Uterus (tissue), 4 donors: ENCODE data around the gene KAT2A. TPM values are rescaled to one million over a fixed set of nuclear protein-coding genes. Genes with fewer than 3 reads are reported as not detected.

ENCODE experiments used
- DNase-seq, 2 donors: peaks; one replicate each; pipeline ENCODE4 v3.0.0-alpha.2; 2019 to 2020
- H3K27ac ChIP-seq, 2 donors: fragments of 200-600 bp; sonication (generic); 1 replicate in 1 of 2; 2 replicates in 1 of 2; pipeline ENCODE4 v1.5.1; 2016 to 2018
- H3K27me3 ChIP-seq, 2 donors: fragments of 200-600 bp; sonication (generic); one replicate each; pipeline ENCODE4 v1.5.1; 2018 to 2019; ENCODE audit warnings: control low read depth in 1 of 2
- H3K36me3 ChIP-seq, 2 donors: fragments of 200-600 bp; sonication (generic); one replicate each; pipeline ENCODE4 v1.5.1; 2019; ENCODE audit warnings: control low read depth in 1 of 2
- H3K4me1 ChIP-seq, 2 donors: fragments of 200-600 bp; sonication (generic); one replicate each; pipeline ENCODE4 v1.5.1; 2018 to 2019; ENCODE audit warnings: control low read depth in 1 of 2
- H3K4me3 ChIP-seq, 2 donors: fragments of 200-600 bp; sonication (generic); 1 replicate in 1 of 2; 2 replicates in 1 of 2; pipeline ENCODE4 v1.5.1; 2018 to 2019; ENCODE audit warnings: mild to moderate bottlenecking in 1 of 2
- H3K9me3 ChIP-seq, 2 donors: fragments of 200-600 bp; sonication (generic); one replicate each; pipeline ENCODE4 v1.5.1; 2019; ENCODE audit warnings: control low read depth in 1 of 2
- CTCF ChIP-seq, 4 experiments: fragments of 200-600 bp in 2 of 4; fragments of 450-650 bp in 2 of 4; sonication (generic) in 2 of 4; IDR thresholded peaks; one replicate each; pipeline ENCODE4 v1.5.1; 2016 to 2019; ENCODE audit warnings: antibody characterized with exemption in 4 of 4, mild to moderate bottlenecking in 2 of 4, moderate library complexity in 1 of 4
- POLR2A ChIP-seq, 2 donors: fragments of 450-650 bp; IDR thresholded peaks; one replicate each; pipeline ENCODE4 v1.6.1; 2016; ENCODE audit warnings: antibody characterized with exemption in 2 of 2, mild to moderate bottlenecking in 1 of 2, moderate library complexity in 1 of 2
- intact Hi-C: fragments of 100-400 bp; cut with DNase I; formaldehyde crosslinking; loops from one replicate; pipeline ENCODE4 v1.15.1; 2023; ENCODE audit warnings: low total_unique reads
- total RNA-seq, 4 donors: library from RNA; depleted of rRNA in 3 of 4; stranded (reverse); fragments of >200 nt in 3 of 4; gene quantifications; one replicate each; pipeline versions ENCODE4 v1.1.0 to v1.2.4, GENCODE V29; 2014 to 2023
- donor health status: DM: yes; HTN: yes; CAD: no.

Gene KAT2A
- total RNA-seq, result 10 to 100 TPM; 20.9 to 80.9 (median 39.2) TPM

GRCh38 chr17:42120770-42121769, at the start of gene KAT2A:
Gene KAT2A, minus strand, starts transcription at chr17:42121367. Its CDS starts 63 bp downstream, at chr17:42121304.
- intact Hi-C loops, result no loop called here
- peak; percentile 76 to 87 for DNase-seq
- Histone ChIP-seq H3K4me3 (peak within 1 kb of the TSS; percentile 86 to 90), H3K27me3 (no peaks in the 10 kb centered on the region), H3K27ac (peak within 1 kb of the TSS; percentile 67 to 77), H3K9me3 (no peaks in the 10 kb centered on the region), H3K36me3 (no peaks in the 10 kb centered on the region), H3K4me1 (peaks cover 0 to 9% of the 10 kb centered on the region in 2 donors)
- peak in 1 of 2 donors; percentile 40 for TF ChIP-seq POLR2A (IDR thresholded peaks at IDR 0.05)
- TF ChIP-seq CTCF (IDR thresholded peaks at IDR 0.05), result no peak

GRCh38 chr17:42169351-42169750, 48.2 kb upstream of the KAT2A start:
- no peaks in the 10 kb centered on the region for H3K9me3 ChIP-seq
- no peaks in the 10 kb centered on the region for H3K27me3 ChIP-seq
- intact Hi-C loops, result no loop called here
- H3K4me1 ChIP-seq, result no peaks in the 10 kb centered on the region
- no peaks in the 10 kb centered on the region for H3K36me3 ChIP-seq
- DNase-seq, result no peak
- TF ChIP-seq POLR2A (IDR thresholded peaks at IDR 0.05) (no peak), CTCF (IDR thresholded peaks at IDR 0.05) (no peak)
- H3K27ac ChIP-seq, result no peak overlapping the region
- no peak overlapping the region for H3K4me3 ChIP-seq

- Histone ChIP-seq H3K27me3 (no peaks in the 10 kb centered on the region), H3K4me1 (no peaks in the 10 kb centered on the region), H3K27ac (no peak overlapping the region), H3K4me3 (no peak overlapping the region), H3K9me3 (no peaks in the 10 kb centered on the region), H3K36me3 (no peaks in the 10 kb centered on the region)
- intact Hi-C loops, result no loop called here
- no peak for TF ChIP-seq CTCF (IDR thresholded peaks at IDR 0.05)
- no peak for TF ChIP-seq POLR2A (IDR thresholded peaks at IDR 0.05)
- no peak for DNase-seq
These were observed 46.6 kb upstream of the KAT2A start for GRCh38 chr17:42167807-42168206.

GRCh38 chr17:42166196-42166763, 45.1 kb upstream of the KAT2A start:
- Histone ChIP-seq H3K27me3 (no peaks in the 10 kb centered on the region), H3K4me1 (no peaks in the 10 kb centered on the region), H3K27ac (no peak overlapping the region), H3K9me3 (no peaks in the 10 kb centered on the region), H3K36me3 (no peaks in the 10 kb centered on the region), H3K4me3 (no peak overlapping the region)
- TF ChIP-seq CTCF (IDR thresholded peaks at IDR 0.05) (no peak), POLR2A (IDR thresholded peaks at IDR 0.05) (no peak)
- no peak for DNase-seq
- intact Hi-C loops, result no loop called here

GRCh38 chr17:42165751-42166150, 44.6 kb upstream of the KAT2A start:
- TF ChIP-seq POLR2A (IDR thresholded peaks at IDR 0.05), result no peak
- TF ChIP-seq CTCF (IDR thresholded peaks at IDR 0.05), result no peak
- H3K4me1 ChIP-seq, result no peaks in the 10 kb centered on the region
- no peaks in the 10 kb centered on the region for H3K27me3 ChIP-seq
- no peak for DNase-seq
- no peak overlapping the region for H3K27ac ChIP-seq
- no peak overlapping the region for H3K4me3 ChIP-seq
- H3K36me3 ChIP-seq, result no peaks in the 10 kb centered on the region
- intact Hi-C loops, result no loop called here
- H3K9me3 ChIP-seq, result no peaks in the 10 kb centered on the region
